Upper lobe of left lung (tissue), 4 donors: ENCODE results near the gene OGN.

Experiments
- EP300 ChIP-seq, 4 donors: sonication (generic); formaldehyde crosslinking; IDR thresholded peaks; one replicate each; pipeline ENCODE4 v1.5.1; 2017; ENCODE audit warnings: antibody characterized with exemption in 4 of 4, control low read depth in 2 of 4
- POLR2A ChIP-seq, 4 donors: fragments of 450-650 bp; IDR thresholded peaks; one replicate each; pipeline ENCODE4 v1.5.1; 2016 to 2017; ENCODE audit warnings: antibody characterized with exemption in 4 of 4, mild to moderate bottlenecking in 2 of 4
- POLR2AphosphoS5 ChIP-seq, 2 donors: sonication (generic); formaldehyde crosslinking; IDR thresholded peaks; one replicate each; pipeline ENCODE4 v1.5.1; 2017; ENCODE audit warnings: antibody characterized with exemption in 2 of 2
- TF ChIP-seq, protein P1 (sequence below), 6 experiments: fragments of 450-650 bp in 4 of 6; fragments of 200-600 bp in 2 of 6; sonication (generic) in 2 of 6; IDR thresholded peaks; one replicate each; pipeline ENCODE4 v1.5.1; 2016 to 2019; ENCODE audit warnings: antibody characterized with exemption in 6 of 6

- no peak for TF ChIP-seq POLR2A (IDR thresholded peaks at IDR 0.05)
- no peak for TF ChIP-seq EP300 (IDR thresholded peaks at IDR 0.05)
- TF ChIP-seq, protein P1, sequence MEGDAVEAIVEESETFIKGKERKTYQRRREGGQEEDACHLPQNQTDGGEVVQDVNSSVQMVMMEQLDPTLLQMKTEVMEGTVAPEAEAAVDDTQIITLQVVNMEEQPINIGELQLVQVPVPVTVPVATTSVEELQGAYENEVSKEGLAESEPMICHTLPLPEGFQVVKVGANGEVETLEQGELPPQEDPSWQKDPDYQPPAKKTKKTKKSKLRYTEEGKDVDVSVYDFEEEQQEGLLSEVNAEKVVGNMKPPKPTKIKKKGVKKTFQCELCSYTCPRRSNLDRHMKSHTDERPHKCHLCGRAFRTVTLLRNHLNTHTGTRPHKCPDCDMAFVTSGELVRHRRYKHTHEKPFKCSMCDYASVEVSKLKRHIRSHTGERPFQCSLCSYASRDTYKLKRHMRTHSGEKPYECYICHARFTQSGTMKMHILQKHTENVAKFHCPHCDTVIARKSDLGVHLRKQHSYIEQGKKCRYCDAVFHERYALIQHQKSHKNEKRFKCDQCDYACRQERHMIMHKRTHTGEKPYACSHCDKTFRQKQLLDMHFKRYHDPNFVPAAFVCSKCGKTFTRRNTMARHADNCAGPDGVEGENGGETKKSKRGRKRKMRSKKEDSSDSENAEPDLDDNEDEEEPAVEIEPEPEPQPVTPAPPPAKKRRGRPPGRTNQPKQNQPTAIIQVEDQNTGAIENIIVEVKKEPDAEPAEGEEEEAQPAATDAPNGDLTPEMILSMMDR (IDR thresholded peaks at IDR 0.05) = no peak
- TF ChIP-seq POLR2AphosphoS5 (IDR thresholded peaks at IDR 0.05) = no peak
Observed at GRCh38 chr9:92407818-92408217, 3.4 kb upstream of the OGN start.
